HG03025 (cell line): ENCODE measurements around the gene BRCA1.
"Not testable (repeated sequence)": the region's sequence is repeated elsewhere in the genome, so short reads cannot be mapped to it uniquely, and the experiment has no call there.

ENCODE experiments used
- ATAC-seq: cut with Tn5 transposase; IDR thresholded peaks from one replicate; pipeline ENCODE4 v1.9.1; 2021; ENCODE audit warnings: mild to moderate bottlenecking, moderate library complexity; ENCODE audit not compliant: unreplicated experiment, low FRiP score

Gene BRCA1

DNA sequence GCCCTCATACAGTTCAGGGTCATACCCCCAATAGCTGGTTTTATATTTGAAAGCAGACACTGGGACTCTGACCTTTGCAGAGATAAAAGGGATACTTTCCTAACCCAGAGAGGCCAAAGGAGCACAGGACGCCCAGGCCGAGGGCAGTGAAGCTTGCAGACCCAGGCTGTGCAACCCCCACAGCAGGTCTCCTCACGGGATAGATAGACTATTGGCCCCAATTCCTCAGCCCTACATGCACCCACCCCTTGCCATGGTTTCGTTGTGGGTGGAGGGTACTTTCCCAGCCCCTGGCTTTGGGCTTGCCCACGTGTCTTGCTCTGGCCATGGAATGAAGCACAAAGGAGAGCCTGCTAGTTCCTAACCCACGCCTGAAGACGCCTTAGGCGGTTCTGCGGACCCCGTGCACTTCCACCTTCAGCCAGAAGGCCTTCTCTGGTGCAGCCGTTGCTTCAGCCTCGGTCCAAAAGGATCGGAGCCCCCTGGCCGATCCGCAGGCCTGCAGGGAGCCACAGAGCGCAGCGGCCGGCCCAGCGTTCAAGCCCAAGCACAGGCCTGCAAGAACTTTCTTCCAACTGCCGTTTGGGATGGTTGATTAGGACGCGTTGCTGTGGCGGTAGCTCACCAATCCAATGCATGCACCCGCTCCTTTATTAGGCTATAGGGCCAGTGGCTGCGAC lies 9.8 kb upstream of the BRCA1 start:
- ATAC-seq, result no peak

DNA sequence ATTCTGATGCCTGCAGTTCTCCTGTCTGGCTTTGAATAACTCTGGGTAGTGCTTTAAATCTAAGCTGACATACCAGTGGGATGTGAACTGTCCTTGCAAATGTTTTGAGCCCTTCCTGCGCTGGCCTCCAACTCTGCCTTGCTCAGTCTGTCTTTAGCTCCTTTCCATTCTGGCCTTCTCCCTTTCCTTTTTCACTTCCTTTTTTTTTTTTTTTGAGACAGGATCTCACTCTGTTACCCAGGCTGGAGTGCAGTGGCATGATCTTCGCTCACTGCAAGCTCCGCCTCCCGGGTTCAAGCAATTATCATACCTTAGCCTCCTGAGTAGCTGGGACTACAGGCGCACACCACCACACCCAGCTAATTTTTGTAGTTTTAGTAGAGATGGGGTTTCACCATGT lies 8.3 kb upstream of the BRCA1 start:
- not testable (repeated sequence) for ATAC-seq

DNA sequence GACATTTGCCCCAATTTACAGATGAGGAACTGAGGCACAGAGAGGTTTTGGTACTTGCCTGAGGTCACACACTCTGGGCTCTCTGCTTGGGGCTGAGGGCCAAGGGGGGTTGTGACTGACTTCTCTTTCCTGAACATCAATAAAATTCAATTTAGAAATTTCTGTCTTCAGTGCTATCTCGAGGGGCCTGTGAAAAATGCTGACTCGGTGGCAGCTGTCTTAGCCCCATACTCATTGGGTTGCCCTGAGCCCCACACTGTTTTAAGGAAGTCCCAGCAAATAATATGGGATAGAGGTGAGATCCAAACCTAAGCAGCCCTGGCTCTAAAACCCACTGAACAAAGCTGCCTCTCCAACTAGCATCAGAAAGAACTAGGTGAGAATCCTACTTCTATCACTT lies 7.0 kb upstream of the BRCA1 start:
- no peak for ATAC-seq

DNA sequence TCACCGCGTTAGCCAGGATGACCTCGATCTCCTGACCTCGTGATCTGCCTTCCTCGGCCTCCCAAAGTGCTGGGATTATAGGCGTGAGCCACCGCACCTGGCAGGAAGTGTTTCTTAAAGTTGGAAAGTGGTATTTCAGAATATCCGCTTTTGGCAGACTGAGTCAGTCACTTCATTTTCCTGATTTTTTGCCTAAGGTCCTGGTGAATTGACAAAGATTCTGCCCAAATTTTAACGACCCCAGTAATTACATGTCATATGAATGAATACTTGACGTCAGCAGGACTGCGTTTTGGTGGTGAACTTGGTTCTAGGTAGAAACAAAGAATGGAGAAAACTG lies 4.5 kb upstream of the BRCA1 start:
- no peak for ATAC-seq

DNA sequence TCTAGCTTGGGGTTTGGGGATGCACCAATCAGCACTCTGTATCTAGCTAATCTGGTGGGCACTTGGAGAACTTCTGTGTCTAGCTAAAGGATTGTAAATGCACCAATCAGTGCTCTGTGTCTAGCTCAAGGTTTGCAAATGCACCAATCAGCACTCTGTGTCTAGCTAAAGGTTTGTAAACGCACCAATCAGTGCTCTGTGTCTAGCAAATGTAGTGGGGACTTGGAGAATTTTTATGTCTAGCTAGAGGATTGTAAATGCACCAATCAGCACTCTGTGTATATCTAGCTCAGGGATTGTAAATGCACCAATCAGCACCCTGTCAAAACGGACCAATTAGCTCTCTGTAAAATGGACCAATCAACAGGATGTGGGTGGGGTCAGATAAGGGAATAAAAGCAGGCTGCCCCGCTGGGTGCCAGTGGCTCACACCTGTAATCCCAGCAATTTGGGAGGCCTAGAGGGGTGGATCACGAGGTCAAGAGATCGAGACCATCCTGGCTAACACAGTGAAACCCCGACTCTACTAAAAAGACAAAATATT lies 2.2 kb upstream of the BRCA1 start:
- not testable (repeated sequence) for ATAC-seq

DNA sequence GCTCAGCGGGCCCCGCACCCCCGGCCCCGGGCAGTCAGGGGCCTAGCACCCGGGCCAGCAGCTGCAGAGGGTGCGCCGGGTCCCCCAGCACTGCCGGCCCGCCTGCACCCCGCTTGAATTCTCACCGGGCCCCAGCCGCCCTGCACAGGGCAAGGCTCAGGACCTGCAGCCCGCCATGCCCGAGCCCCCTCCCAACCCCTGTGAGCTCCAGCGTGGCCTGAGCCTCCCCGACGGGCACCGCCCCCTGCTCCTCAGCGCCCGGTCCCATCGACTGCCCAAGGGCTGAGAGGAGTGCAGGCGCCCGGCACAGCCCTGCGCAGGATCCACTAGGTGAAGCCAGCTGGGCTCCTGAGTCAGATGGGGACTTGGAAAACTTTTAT lies 1.7 kb upstream of the BRCA1 start:
- ATAC-seq, result no peak

DNA sequence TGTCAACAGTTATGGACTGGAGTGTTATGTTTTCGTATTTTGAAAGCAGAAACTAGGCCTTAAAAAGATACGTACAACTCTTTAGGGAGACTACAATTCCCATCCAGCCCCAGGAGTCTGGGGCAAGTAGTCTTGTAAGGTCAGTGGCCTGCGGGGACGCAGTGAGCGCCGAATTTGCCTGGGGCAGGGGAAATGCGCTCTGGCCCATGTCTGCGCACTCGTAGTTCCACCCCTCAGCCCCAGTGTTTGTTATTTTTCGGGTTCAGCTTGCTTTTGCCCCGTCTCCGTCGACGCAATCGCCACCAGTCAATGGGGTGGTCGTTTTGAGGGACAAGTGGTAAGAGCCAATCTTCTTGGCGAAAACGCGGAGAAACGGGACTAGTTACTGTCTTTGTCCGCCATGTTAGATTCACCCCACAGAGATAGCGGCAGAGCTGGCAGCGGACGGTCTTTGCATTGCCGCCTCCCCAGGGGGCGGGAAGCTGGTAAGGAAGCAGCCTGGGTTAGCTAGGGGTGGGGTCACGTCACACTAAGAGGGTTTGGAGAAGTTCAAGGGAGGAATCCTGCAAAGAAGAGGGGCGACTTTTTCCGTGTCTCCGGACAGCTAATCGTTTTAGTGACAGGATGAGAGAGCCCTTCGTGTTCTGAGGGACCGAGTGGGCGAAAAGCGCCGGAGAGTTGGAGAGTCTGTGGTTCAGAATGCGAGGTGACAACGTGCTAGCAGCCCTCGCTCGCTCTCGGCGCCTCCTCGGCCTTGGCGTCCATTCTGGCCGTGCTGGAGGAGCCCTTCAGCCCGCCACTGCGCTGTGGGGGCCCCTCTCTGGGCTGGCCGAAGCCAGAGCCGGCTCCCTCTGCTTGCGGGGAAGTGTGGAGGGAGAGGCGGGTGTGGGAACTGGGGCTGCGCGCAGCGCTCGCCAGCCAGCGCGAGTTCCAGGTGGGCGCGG lies 1.1 kb upstream of the BRCA1 start:
- ATAC-seq, result no peak

DNA sequence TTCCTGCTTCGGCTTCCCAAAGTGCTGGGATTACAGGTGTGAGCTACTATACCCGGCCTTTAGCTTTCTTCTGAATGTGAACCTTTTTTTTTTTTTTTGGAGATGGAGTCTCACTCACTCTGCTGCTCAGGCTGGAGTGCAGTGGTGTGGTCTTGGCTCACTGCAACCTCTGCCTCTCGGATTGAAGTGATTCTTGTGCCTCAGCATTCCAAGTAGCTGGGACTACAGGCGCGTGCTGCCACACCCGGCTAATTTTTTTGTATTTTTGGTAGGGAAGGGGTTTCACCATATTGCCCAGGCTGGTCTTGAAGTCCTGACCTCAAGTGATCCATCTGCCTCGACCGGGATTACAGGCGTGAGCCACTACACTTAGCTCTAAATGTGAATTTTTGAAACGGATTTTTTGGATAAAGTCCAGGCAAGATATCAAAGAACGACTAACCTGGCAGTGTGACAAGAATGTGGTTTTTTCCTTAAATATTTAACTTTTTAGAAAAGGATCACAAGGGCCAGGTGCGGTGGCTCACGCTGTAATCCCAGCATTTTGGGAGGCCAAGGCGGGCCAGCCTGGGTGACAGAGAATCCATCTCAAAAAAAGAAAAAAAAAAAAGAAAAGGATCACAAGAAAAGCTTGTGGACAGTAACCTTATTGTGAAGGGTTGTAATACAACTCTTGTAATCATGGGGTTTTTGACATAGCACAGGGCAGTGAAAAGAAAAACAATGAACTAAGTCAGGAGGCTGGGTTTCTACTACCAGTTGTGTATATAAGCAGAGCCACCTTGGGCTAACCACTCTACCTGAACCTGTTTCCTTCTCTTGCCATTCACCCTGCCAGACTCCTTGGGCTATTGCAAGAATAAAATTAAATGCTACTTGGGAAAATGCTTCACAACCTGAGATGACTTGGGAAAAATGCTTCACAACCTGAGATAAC lies 6.2 kb downstream of the BRCA1 start:
- ATAC-seq, result no peak

DNA sequence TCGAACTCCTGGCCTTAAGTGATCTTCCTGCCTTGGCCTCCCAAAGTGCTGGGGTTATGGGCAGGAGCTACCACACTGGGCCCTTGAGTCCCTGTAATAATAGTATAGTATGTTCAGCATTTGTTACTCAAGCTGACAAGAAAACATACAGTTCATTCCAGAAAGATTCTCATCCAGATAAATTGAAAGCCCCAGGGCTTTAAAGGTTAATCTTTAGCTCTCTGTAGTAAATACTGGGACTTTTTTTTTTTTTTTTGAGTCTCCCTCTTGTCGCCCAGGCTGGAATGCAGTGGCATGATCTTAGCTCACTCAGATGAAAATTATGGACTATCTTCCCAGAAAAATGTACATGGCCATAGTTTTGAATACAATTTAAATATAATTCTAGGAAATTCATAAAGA lies 11.0 kb downstream of the BRCA1 start:
- ATAC-seq, result no peak

DNA sequence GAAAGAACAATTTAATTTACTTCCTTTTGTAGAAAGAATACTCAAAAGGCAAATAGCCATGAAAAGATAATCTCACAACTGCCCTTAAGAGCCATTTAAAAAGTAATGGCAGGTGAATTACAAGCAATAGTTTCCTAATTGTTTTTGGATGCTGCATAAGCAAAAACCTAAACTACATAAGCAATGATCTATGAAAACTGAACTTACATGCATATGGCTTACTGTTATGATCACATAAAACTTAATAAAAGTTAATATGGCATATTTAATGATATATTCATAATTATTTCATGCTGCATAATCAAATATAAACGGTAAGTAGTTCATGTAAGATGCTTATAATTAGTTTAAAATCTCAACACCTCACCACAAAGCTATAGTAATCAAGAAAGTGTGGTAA lies 18.6 kb downstream of the BRCA1 start:
- no peak for ATAC-seq

DNA sequence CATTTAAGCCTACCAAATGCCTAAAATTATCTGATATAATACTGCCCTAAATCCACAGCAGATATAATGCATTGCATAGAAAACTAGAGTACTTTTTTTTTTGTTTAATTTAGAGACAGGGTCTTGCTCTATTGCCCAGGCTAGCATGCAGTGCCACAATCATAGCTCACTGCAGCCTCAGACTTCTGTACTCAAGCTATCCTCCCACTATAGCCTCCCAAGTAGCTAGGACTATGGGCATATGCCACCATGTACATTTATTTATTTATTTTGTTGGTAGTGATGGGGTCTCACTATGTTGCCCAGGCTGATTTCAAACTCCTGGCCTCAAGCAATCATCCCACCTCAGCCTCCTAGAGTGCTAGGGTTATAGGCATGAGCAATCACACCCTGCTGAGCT lies 20.0 kb downstream of the BRCA1 start:
- ATAC-seq, result no peak

DNA sequence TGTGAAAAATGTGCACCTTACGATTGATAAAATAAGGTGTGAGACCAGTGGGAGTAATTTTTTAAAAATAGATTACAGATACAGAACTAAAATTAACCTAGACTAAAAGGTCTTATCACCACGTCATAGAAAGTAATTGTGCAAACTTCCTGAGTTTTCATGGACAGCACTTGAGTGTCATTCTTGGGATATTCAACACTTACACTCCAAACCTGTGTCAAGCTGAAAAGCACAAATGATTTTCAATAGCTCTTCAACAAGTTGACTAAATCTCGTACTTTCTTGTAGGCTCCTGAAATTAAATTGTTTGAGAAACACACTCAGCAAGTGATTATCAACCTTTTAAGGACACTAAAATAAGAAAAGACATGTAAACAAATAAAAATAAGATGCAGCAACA lies 20.5 kb downstream of the BRCA1 start:
- ATAC-seq, result no peak

DNA sequence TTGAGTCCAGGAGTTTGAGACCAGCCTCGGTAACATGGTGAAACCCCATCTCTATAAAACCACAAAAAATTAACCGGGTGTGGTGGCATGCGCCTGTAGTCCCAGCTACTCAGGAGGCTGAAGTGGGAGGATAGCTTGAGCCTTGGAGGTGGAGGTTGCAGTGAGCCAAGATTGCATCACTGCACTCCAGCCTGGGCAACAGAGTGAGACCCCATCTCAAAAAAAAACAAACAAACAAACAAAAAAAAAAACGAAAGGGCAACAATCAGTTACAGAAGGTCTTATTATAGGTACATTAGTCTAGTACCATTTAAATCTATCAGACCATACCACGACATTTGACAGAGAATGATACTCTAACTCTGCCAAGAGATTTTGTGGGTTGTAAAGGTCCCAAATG lies 29.8 kb downstream of the BRCA1 start:
- ATAC-seq, result not testable (repeated sequence)

DNA sequence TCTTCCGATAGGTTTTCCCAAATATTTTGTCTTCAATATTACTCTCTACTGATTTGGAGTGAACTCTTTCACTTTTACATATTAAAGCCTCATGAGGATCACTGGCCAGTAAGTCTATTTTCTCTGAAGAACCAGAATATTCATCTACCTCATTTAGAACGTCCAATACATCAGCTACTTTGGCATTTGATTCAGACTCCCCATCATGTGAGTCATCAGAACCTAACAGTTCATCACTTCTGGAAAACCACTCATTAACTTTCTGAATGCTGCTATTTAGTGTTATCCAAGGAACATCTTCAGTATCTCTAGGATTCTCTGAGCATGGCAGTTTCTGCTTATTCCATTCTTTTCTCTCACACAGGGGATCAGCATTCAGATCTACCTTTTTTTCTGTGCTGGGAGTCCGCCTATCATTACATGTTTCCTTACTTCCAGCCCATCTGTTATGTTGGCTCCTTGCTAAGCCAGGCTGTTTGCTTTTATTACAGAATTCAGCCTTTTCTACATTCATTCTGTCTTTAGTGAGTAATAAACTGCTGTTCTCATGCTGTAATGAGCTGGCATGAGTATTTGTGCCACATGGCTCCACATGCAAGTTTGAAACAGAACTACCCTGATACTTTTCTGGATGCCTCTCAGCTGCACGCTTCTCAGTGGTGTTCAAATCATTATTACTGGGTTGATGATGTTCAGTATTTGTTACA lies 30.9 kb downstream of the BRCA1 start:
- no peak for ATAC-seq

DNA sequence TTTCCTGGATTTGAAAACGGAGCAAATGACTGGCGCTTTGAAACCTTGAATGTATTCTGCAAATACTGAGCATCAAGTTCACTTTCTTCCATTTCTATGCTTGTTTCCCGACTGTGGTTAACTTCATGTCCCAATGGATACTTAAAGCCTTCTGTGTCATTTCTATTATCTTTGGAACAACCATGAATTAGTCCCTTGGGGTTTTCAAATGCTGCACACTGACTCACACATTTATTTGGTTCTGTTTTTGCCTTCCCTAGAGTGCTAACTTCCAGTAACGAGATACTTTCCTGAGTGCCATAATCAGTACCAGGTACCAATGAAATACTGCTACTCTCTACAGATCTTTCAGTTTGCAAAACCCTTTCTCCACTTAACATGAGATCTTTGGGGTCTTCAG lies 32.3 kb downstream of the BRCA1 start:
- no peak for ATAC-seq

DNA sequence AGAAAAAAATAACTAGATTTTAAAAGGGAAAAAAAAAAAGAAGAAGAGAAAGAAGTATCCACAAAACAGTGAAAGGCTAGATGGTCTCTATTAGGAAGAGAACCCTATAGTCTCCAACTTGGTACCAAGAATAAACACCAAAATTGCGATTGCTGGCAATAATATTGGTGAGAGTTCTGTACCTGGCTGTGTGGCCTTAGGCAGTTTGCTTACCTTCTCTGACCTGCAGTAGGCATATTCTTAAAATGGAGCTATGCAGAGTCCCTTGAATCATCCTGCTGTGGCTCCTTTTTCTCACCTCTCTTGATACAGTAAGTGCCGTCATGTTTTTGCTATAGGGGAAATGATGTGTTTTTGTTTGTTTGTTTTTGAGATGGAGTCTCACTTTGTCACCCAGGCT lies 35.1 kb downstream of the BRCA1 start:
- ATAC-seq, result no peak

DNA sequence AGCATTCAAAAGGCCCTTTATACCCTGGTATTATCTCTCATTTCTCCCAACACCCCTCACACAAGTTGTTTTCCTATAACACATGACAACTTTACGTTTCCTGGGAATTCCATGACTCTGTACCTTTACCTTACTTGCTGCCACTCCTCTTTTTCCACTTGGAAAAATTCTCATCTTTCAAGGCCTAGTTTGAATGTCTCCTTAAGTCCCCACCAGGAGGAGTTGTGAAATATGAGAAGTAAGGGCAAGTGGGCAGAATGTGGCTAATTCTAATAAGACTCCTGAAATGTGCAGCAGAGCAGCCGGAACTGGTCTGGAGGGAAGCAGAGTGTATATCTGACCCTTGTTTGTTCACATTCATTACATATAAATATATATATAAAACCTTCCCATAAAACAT lies 39.7 kb downstream of the BRCA1 start:
- no peak for ATAC-seq

DNA sequence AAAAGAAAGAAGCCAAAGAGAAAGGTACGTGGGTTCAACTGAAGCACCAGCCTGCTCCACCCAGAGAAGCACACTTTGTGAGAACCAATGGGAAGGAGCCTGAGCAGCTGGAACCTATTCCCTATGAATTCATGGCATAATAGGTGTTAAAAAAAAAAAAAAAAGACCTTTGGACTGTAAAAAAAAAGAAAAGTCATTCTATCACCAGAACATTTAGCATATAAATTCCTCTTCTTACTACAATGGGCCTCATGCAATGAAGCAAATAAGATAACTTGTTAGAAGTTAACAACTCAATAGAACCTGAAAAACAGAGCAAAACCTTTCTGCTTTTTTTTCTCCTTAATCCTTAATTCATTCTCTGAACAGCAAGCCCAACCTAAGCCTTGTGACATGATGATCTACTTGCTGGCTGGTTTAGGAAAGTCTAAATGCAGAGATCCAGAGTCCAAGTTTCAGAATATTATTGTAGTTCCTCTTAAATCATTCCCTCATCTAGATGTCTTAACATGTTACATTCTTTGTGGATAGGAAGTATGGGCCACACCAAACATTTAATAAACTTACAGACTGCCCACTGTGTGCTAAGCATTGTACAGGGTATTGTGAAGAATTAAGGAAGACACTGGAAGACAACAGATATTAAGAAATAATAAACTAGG lies 45.4 kb downstream of the BRCA1 start:
- ATAC-seq, result no peak

DNA sequence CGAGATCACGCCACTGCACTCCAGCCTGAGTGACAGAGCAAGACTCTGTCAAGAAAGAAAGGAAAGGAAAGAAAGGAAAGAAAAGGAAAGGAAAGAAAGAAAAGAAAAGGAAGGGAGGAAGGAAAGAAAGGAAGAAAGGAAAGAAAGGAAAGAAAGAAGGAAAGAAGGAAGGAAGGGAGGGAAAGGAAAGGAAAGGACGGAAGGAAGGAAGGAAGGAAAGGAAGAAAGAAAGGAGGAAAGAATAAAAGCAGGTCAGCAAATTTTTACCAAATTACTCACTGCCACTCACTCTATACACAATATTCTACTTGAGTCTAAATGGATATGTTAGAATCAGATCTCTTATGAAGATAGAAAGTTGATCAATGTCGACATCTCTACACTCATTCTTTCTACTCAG lies 50.3 kb downstream of the BRCA1 start:
- no peak for ATAC-seq

DNA sequence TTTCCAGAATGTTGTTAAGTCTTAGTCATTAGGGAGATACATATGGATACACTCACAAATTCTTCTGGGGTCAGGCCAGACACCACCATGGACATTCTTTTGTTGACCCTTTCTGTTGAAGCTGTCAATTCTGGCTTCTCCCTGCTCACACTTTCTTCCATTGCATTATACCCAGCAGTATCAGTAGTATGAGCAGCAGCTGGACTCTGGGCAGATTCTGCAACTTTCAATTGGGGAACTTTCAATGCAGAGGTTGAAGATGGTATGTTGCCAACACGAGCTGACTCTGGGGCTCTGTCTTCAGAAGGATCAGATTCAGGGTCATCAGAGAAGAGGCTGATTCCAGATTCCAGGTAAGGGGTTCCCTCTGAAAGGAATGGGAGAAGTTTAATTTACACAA lies 54.3 kb downstream of the BRCA1 start:
- no peak for ATAC-seq
